Left ventricle myocardium superior (tissue), 1 donor: ENCODE data around the gene WDTC1. TPM values are rescaled to one million over a fixed set of nuclear protein-coding genes. Genes with fewer than 3 reads are reported as not detected.

ENCODE experiments used
- ATAC-seq: fragments of 200-7000 bp; cut with Tn5 transposase; one replicate; pipeline ENCODE4 v1.9.1; 2020; ENCODE audit warnings: mild to moderate bottlenecking, moderate library complexity
- DNase-seq: peaks from one replicate; pipeline ENCODE4 v3.0.0-alpha.2; 2020
- intact Hi-C: fragments of 100-400 bp; cut with micrococcal nuclease; formaldehyde crosslinking; loops from one replicate; pipeline ENCODE4 v1.11.0; 2022
- total RNA-seq: library from RNA; stranded (reverse); fragmentation: NEBNext Ultra II Directional; extraction: Animal tissue kit (Norgen Biotek cat#: 25700); gene quantifications from one replicate; pipeline ENCODE4 v1.2.1, GENCODE V29; 2021
- donor health status: DM: no; HTN: yes; CAD: no; lungs with severe emphysema.

WDTC1 gene
- total RNA-seq, 1 donor from 2014 or later = 68.8 TPM

GRCh38 chr1:27322569-27323240, 88.3 kb downstream of the WDTC1 start:
- DNase-seq (no peak), ATAC-seq (no peak)
- intact Hi-C loops = no loop called here

DNA sequence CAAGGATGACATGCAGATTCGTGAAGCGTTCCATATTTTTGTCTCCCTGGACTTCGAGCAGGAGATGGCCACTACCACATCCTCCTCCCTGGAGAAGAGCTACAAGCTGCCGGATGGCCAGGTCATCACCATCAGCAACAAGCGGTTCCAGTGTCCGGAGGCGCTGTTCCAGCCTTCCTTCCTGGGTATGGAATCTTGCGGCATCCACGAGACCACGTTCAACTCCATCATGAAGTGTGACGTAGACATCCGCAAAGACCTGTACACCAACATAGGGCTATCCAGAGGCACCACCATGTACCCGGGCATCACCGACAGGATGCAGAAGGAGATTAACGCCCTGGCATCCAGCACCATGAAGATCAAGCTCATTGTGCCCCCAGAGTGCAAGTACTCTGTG, 90.9 kb downstream of the WDTC1 start:
- ATAC-seq (no peak), DNase-seq (peak; percentile 17)
- intact Hi-C loops = no loop called here

DNA sequence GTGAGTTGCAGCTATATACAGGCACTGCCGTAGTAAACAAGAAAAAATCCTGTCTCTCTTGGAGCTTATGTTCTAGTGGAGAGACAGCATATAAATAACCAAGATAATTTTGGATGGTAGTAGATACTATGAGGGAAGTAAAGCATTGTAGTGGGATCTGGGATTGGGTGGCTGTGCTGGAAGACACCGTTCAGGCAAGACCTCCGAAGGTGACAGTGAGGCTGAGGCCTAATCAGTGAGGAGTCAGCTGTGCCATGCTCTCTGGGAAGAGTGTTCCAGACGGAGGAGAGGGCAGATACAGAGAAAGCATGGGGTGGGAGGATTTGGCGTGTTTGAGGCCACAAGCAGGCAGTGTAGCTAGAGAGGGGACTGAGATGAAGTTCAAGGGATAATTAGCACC, 93.5 kb downstream of the WDTC1 start:
- intact Hi-C loops = no loop called here

GRCh38 chr1:27330786-27331185, 96.4 kb downstream of the WDTC1 start:
- DNase-seq = peak; percentile 7
- ATAC-seq = no peak
- intact Hi-C loops = no loop called here

More for the DNA sequence above, 93.5 kb downstream of the WDTC1 start:
- DNase-seq (peak; percentile 4), ATAC-seq (no peak)

- intact Hi-C loops = no loop called here
- ATAC-seq (no peak), DNase-seq (peak; percentile 19)
Observed at GRCh38 chr1:27331426-27331825, 97.0 kb downstream of the WDTC1 start.

- DNase-seq (peak; percentile 43), ATAC-seq (peak; percentile 72)
- intact Hi-C loops = no loop called here
Observed at GRCh38 chr1:27331922-27332321, 97.5 kb downstream of the WDTC1 start.

GRCh38 chr1:27332536-27333281, 98.3 kb downstream of the WDTC1 start:
- intact Hi-C loops = no loop called here
- peak; percentile 62 for DNase-seq
- ATAC-seq = peak; percentile 57

DNA sequence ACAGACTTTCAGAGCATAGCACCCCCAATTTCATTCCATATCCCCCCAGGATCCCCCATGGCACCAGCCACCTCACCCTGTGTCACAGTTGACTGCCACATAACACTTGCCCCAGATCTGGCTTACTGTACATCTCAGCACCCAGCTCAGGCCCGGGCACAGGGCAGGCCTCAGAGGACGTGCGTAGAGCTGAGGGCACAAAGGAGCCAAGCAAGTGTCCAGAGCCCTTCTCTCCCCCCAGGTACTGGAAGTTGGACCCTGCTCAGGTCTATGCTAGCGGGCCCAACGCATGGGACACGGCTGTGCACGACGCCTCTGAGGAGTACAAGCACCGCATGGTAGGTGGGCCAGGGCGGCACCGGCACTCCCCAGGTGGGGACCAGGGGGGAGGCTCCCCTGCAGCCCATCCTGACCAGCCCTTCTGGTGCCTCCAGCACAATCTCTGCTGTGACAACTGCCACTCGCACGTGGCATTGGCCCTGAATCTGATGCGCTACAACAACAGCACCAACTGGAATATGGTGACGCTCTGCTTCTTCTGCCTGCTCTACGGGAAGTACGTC, 99.4 kb downstream of the WDTC1 start:
- DNase-seq (peak; percentile 16), ATAC-seq (no peak)
- intact Hi-C loops = no loop called here

- ATAC-seq (no peak), DNase-seq (peak; percentile 24)
- intact Hi-C loops = no loop called here
Observed at GRCh38 chr1:27335506-27336422, 101.3 kb downstream of the WDTC1 start.

DNA sequence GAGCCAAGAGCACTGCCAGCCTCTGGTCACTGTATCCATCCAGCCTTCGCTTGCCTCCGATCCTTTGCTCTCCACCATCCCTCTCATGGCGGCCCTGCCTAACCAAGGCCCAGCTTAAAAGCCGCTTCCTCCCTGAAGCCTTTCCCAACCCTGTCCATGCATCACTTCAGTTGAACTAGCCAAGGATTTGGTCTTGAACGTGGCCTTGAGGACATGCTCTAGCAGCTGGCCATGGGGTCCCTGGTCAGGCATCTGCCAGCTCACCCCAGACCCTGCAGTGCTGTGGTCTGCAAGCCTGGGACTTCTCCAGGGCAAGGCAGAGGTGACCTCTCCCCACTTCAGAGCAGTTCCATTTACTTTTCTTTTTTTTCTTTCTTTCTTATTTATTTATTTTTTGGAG, 102.3 kb downstream of the WDTC1 start:
- DNase-seq (peak; percentile 11), ATAC-seq (no peak)
- intact Hi-C loops = no loop called here

- no peak for ATAC-seq
- no peak for DNase-seq
- intact Hi-C loops = no loop called here
Observed at GRCh38 chr1:27338751-27339150, 104.3 kb downstream of the WDTC1 start.

GRCh38 chr1:27339213-27339612, 104.8 kb downstream of the WDTC1 start:
- intact Hi-C loops = no loop called here
- ATAC-seq (no peak), DNase-seq (no peak)

DNA sequence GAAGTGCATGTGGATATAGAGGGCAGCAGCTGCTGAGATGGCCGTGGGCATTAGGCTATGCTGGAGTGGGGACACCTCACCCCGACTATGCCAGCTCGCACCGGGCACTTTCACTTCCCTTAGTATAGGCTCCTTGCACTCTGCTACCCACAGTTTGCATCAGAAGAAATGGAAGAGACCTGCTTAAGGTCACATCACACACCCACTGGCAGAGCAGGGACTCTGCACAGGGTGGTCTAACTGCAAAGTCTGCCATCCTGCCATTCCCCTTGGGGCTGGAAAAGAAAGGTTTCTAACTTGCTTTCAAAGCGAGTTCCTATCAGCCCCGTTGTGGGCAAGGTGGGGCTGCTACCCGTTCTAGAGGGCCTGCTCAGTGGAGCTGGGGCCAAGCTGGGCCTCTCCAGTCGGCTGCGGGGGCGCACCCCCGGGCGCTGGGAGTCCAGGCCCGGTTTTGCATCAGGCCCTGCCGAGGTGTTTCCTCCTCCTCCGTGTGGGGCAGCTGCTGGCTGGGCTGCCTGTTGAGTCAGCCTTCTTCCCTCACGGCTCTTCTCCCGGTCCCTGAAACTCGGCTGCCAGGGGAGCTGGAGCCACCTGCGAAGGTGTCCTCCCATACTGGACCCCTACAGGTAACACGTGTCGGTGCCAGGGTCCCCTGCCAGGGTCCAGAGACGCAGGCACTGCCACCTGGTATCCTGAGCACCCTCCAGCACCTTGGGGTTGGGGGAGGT, 107.3 kb downstream of the WDTC1 start, which contains the start of gene SYTL1:
Gene SYTL1, plus strand, starts transcription at position 498 of the 728 bp plus-strand sequence. CDS start 3,313 bp downstream, outside the sequence.
- DNase-seq = no peak
- intact Hi-C loops = no loop called here
- ATAC-seq = peak; percentile 41

GRCh38 chr1:27342391-27342777, 108.0 kb downstream of the WDTC1 start:
- peak; percentile 15 for ATAC-seq

DNA sequence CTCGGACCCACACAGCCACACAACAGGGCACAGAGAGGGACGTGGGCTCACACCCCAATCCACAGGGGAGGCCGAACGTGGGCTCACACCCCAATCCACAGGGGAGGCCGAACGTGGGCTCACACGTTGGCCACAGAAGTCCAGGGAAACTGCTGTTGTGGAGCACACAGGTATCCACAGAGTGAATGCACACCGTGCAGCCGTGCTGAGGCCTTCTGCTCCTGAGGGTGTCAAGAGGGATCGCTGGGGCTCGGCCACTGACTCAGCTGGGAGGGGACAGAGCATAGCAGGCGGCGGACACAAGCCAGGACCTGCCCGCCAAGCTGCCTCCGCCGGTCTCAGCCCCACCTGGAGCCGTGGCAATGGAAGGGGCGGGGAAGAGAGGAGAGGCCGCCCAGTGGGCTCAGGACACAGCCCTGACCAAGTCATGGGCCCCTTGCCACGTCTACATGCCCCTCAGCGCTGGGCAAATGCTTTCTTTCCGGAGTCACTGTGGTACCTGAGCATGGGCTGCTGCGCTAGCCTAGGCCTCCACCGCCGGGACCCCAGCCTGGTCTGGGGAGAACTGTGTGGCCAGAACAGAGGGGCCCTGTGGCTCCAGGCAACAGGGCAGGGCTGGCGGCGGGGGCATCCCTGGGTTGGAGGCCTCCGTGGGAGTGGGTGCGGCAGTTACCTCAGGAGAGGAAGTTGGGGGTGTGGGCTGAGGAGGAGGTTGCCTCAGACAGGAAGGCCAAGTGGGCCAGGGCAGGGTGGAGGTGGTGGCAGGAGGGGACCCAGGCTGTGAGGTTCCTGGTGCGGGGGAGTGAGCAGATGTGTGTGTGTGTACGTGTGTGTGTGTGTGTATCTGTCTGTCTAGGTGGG, 108.6 kb downstream of the WDTC1 start:
- DNase-seq = no peak
- intact Hi-C loops = no loop called here
- ATAC-seq = peak; percentile 55

More at GRCh38 chr1:27342391-27342777, 108.0 kb downstream of the WDTC1 start:
- DNase-seq = no peak
- intact Hi-C loops = no loop called here

DNA sequence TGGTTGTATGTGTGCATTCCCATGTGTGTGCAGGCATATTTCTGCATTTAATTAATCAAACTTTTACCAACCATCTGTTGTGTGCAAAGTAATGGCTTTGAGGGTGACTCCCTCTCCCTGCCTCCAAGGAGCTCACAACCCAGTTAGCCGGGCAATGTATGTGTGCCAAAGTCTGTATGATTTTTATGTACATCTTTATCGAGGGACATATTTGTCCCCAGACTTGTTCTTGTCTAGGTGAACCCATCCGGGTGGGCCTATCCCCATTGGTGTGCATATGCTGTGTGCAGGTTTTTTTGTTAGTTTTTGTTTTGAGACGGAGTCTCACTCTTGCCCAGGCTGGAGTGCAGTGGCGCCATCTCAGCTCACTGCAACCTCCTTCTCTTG, 109.2 kb downstream of the WDTC1 start:
- no peak for DNase-seq
- intact Hi-C loops = no loop called here
- no peak for ATAC-seq

- DNase-seq = no peak
- no peak for ATAC-seq
- intact Hi-C loops = no loop called here
Observed at GRCh38 chr1:27345272-27345671, 110.8 kb downstream of the WDTC1 start.

DNA sequence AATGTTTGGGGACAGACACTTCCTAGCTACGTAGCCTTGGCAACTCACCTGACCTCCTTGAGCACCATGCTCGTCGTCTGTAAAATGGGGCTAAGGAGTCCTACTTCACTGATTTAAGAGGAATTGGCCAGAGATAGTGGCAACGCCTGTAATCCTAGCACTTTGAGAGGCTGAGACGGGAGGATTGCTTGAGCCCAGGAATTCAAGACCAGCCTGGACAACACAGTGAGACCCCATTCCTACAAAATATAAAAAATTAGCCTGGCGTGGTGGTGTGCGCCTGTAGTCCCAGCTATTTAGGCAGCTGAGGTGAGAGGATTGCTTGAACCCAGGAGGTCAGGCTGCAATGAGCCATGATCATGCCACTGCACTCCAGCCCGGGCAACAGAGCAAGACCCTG, 111.9 kb downstream of the WDTC1 start:
- ATAC-seq = no peak
- DNase-seq = no peak
- intact Hi-C loops = no loop called here
